ENCODE results near the gene SCAF1.

Gene SCAF1

GRCh38 chr19:49642492-49643035 is 555 bp downstream of the SCAF1 start:
- ChIA-PET POLR2A (interaction anchor here (0.6 to 2.9 kb wide), 12 partner anchors 13 to 341 kb away, joined by 3 to 23 read pairs (median 4); partner anchors contain the start of genes BCL2L12, IRF3, NOSIP and PRMT1), CTCF (interaction anchor here (1.2 to 5.1 kb wide), 4 partner anchors 31 to 72 kb away, joined by 3 to 53 read pairs (median 4); partner anchors contain the start of gene PRR12)
- TF ChIP-seq CTCF (IDR thresholded peaks at IDR 0.05; ENCODE audit: insufficient read depth, low read length, missing control alignments), result no peak
- DNase-seq (ENCODE audit: low read depth, low spot score), result no peak
- peak overlapping the region; percentile 99 for H3K4me3 ChIP-seq (ENCODE audit: low read depth, low read length)

GRCh38 chr19:49643466-49643865 is 1.5 kb downstream of the SCAF1 start:
- no peak for TF ChIP-seq CTCF (IDR thresholded peaks at IDR 0.05; ENCODE audit: insufficient read depth, low read length, missing control alignments)
- H3K4me3 ChIP-seq (ENCODE audit: low read depth, low read length), result peak overlapping the region; percentile 99
- DNase-seq (ENCODE audit: low read depth, low spot score), result no peak
- POLR2A ChIA-PET, result interaction anchor here (0.7 to 2.0 kb wide), 3 partner anchors 12 to 63 kb away, joined by 3 to 6 read pairs (median 4); partner anchors contain the start of gene NOSIP
- CTCF ChIA-PET, result interaction anchor here (1.3 to 5.1 kb wide), 4 partner anchors 30 to 74 kb away, joined by 3 to 53 read pairs (median 4); no protein-coding TSS in a partner anchor

GRCh38 chr19:49645592-49645991 is 3.6 kb downstream of the SCAF1 start:
- ChIA-PET CTCF (interaction anchor here (1.1 to 5.1 kb wide), 4 partner anchors 17 to 76 kb away, joined by 4 to 53 read pairs (median 4); no protein-coding TSS in a partner anchor), POLR2A (interaction anchor here (0.9 to 1.0 kb wide), 2 partner anchors 10 to 19 kb away, joined by 3 to 6 read pairs; no protein-coding TSS in a partner anchor)
- H3K4me3 ChIP-seq (ENCODE audit: low read depth, low read length), result no peak overlapping the region
- DNase-seq (ENCODE audit: low read depth, low spot score), result no peak
- no peak for TF ChIP-seq CTCF (IDR thresholded peaks at IDR 0.05; ENCODE audit: insufficient read depth, low read length, missing control alignments)

DNA sequence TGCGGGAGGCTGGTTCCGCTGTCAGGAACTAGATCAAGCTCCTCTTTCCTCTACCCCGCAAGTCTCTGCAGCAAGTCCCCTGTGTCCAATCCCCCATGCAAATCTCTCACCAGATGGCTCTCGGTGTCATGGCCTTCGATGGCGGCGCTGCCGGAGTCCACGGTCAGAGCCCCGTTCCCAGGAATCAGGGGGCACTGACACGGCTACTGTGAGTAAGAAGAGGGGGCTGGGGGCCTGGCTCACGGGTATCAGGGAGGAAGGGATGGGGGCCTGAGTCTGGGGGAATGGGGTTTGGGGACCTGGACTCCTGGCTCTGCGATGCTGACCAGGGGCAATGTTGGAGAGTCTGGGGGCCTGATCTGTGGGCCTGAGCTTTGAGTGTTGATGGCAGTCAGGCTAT is 4.0 kb downstream of the SCAF1 start:
- no peak for TF ChIP-seq CTCF (IDR thresholded peaks at IDR 0.05; ENCODE audit: insufficient read depth, low read length, missing control alignments)
- DNase-seq (ENCODE audit: low read depth, low spot score), result no peak
- no peak overlapping the region for H3K4me3 ChIP-seq (ENCODE audit: low read depth, low read length)
- ChIA-PET CTCF (interaction anchor here (1.1 to 5.1 kb wide), 4 partner anchors 17 to 76 kb away, joined by 4 to 53 read pairs (median 4); no protein-coding TSS in a partner anchor), POLR2A (no interaction called here)

DNA sequence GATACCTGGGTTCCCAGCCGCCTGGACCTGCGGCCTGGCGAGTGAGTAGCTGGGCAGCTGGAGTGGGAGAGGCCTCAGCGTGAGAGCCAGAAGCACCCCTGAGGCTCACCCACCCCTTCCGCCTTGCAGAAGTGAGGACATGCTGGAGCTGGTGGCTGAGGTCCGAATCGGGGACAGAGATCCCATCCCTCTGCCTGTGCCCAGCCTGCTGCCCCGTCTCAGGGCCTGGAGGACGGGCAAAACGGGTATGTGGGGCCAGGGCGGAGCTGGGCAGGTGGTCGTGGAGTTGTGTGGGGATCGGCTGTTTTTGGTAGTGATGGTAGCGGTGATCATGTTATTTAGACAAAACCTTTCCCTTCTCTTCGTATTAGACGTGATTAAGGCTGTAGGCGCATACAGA is 4.6 kb downstream of the SCAF1 start:
- H3K4me3 ChIP-seq (ENCODE audit: low read depth, low read length), result no peak overlapping the region
- TF ChIP-seq CTCF (IDR thresholded peaks at IDR 0.05; ENCODE audit: insufficient read depth, low read length, missing control alignments), result no peak
- ChIA-PET CTCF (interaction anchor here (1.6 kb wide), 1 partner anchor 16 kb away, joined by 4 read pairs; no protein-coding TSS in a partner anchor), POLR2A (no interaction called here)
- no peak for DNase-seq (ENCODE audit: low read depth, low spot score)

DNA sequence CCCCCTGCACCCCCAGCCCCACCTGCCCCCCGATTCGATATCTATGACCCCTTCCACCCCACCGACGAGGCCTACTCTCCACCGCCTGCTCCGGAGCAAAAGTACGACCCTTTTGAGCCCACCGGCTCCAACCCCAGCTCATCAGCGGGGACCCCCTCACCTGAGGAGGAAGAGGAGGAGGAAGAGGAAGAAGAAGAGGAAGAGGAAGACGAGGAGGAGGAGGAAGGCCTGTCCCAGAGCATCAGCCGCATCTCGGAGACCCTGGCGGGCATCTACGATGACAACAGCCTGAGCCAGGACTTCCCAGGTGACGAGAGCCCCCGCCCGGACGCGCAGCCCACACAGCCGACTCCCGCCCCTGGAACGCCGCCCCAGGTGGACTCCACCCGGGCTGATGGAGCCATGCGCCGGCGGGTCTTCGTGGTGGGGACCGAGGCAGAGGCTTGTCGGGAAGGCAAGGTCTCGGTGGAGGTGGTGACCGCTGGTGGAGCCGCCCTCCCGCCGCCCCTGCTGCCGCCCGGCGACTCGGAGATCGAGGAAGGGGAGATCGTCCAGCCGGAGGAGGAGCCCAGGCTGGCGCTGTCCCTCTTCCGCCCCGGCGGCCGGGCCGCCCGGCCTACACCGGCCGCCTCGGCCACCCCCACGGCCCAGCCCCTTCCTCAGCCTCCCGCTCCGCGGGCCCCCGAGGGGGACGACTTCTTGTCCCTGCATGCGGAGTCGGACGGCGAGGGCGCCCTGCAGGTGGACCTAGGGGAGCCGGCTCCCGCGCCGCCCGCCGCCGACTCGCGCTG is 9.2 kb downstream of the SCAF1 start:
- no peak for DNase-seq (ENCODE audit: low read depth, low spot score)
- no peak overlapping the region for H3K4me3 ChIP-seq (ENCODE audit: low read depth, low read length)
- TF ChIP-seq CTCF (IDR thresholded peaks at IDR 0.05; ENCODE audit: insufficient read depth, low read length, missing control alignments), result no peak
- POLR2A ChIA-PET, result no interaction called here
- CTCF ChIA-PET, result no interaction called here

All from AG04449 (cell line).